G401 (cell line): ENCODE results near the gene CFDP1. TPM values are rescaled to one million over a fixed set of nuclear protein-coding genes. Genes with fewer than 3 reads are reported as not detected.

Source experiments
- DNase-seq: peaks from one replicate; pipeline ENCODE4 v3.0.0-alpha.2; 2015; ENCODE audit warnings: low spot score
- in situ Hi-C: cut with HindIII; loops from 2 replicates; pipeline ENCODE4 v1.10.0; 2016; ENCODE audit warnings: low sequenced_read_pairs, mixed read lengths
- total RNA-seq: library from RNA; depleted of rRNA; stranded (reverse); fragments of >200 nt; shearing (Covaris generic); gene quantifications from 2 replicates; pipeline ENCODE4 v1.2.3, GENCODE V29; 2014

CFDP1 gene
- total RNA-seq, 1 experiment from 2014 or later = 58.3 TPM

DNA sequence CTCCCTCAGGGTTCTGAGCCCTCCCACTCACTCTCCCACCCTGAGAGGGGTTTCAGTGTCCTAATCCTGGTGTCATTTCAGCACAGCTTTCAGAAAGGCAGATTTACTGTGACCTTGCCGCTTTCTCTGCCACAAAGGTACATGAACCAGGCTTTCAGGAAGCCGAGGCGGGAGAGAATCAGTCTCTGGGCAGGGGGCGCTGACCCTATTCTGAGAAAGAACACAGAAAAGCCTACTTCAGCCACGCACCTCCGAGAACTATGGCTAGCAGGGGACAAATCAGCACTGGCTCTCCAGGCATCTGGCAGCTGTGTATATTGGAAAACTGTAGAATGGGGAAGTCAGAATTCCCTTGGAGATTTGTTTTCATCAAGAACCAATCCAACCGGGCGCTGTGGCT lies 124.1 kb downstream of the CFDP1 start:
- DNase-seq = no peak
- in situ Hi-C loops = no loop called here

DNA sequence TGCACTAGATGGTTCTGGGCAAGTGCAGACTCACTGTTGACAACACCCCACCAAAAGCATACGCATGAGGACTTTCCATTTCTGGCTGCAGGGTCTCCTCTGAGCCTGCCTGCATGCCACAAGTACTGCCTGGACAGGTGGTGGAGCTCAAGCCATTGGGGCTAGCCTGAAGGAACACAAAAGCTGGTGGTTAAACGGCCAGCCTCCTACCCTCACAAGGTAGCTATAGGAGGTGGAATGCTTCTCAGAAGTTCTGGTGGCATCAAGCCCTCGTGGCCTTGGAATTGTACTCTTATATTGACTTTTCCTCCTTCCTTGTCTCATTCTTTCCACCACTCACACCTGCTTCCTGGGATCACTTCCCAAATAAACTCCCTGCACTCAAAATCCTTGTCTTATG lies 125.3 kb downstream of the CFDP1 start:
- in situ Hi-C loops = no loop called here
- DNase-seq = no peak

DNA sequence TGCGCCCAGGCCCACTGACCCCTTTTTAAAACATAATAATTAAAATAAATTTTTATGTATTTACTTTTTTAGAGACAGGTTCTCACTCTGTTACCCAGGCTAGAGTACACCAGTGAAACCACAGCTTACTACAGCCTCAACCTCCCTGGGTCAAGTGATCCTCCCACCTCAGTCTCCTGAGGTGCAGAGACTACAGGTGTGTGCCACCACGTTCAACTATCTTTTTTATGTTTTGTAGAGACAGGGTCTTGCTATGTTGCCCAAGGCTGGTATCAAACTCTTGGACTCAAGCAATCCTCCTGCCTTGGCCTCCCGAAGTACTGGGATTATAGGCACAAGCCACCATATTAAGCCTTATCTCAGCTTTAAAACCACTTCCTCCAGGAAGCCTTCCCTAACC lies 125.8 kb downstream of the CFDP1 start:
- in situ Hi-C loops = no loop called here

DNA sequence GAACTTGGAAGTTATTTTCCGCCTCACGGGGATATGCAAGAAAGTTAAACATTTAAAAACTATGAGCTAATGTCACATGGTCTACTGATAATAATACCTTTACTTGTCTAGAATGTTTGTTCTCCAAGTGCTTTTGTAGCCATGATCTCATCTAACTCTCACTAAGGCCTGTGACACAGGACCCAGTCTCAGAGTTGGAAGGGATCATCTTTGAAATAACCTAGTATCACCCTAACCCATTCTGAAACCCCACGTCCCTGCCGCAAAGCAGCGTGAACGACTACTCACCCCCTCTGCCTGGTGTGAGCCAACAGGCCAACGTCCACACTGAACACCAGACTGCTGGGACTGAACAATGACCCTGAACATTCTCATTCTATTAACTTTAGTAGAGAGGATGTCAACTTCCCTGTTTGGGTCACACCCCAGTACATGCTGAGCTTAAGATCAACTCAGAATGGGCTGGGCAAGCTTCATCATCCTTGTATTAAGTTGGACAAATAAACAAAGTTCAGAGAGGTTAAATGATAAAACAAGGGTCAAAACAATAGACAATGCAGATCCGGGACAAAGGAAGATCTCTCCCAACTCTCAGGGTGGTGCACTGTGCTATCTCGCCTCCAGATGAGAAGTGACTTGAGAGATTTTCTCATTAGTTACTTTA lies 127.1 kb downstream of the CFDP1 start:
- in situ Hi-C loops = no loop called here
- DNase-seq = no peak

More for the DNA sequence above, 125.8 kb downstream of the CFDP1 start:
- no peak for DNase-seq

DNA sequence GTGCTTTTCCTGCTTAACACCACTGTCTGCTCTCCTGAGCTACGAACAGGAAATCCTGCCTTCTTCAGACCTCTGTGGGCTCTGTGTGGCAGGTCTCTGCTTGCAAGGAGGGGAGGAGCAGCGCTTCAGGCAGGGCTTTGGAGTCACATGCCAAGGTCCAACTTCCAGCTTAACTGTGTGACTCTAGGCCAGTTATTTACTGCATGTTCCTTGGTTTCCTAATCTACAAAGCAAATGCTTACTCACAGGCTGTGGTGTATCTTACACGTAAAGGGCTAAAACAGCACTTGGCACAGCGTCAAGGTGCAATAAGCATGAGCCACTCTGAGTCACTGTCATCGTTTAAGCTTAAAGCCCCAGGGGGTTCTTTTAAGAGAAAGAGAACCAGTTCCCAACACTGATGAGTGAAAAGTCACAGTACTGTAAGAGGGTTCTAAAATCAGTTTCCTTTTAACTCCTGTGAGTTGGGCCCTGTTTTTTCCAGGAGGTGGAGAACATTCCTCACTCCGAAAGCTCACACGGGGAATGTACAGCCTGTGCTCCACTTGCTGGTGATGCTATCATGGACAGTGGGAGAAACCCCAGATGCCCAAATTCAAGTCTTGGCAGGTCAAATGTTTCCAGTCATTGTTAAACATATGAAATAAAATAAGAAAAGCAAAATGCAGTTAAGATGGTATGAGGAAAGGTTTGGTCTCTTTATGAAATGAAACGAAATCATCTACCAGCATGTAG lies 127.8 kb downstream of the CFDP1 start:
- in situ Hi-C loops = no loop called here
- peak; percentile 58 for DNase-seq

DNA sequence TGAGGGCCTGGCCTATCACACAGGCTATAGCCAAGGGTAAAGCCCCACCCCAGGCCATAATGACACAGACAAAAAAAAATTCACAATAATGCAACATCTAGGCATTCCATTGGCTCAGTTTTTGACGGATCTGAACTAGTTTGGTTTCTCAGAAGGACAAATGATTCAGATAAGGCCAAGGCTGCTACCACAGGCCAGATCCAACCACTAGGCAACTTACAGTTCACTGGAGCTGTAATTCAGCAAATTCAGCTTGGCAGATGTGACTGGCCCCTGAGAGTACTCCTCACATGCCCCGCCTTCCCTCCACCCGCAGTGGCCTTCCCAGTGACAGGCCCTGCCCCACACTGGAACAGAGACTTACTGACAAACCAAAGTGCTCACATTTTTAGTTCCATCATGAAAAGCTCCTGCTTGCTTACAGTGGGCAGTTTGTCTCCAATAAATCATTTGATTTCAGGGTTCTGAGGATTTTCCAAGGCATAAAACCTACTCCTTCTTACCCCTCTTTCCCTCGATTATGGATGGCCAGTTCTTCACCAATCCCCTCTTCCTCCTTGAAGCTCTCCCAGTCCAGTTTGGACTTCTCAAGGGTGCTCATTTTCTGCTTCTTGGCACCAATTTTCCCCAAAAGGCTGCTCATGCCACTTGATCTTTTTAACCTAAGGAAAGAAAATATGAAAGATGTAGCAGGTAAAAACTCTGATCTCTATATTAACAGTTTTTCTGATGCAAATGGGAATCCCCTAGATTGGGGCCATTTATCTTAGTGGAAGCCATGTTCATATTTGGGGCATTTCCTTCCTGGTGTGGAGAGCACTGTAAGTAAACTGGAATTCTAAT lies 128.6 kb downstream of the CFDP1 start:
- in situ Hi-C loops = no loop called here
- no peak for DNase-seq

DNA sequence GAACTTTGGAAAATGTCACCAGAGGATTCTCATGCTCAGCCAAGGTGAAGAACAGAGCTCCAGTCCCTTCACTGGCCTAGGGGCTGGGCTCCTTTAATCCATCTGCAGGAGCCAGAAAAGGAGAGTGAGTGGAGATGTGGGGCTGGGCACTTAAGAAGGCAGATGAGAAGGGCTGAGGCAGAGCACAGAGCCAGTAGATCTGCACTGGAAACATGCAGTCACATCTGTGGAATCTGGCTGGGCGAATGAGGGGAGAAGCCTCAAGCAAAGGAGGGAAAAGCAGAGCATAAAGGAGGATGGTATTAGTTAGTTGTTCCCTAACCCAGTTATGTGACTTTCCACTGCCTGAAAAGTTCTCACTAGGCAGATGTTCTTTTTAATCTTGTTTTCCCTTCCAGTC lies 131.5 kb downstream of the CFDP1 start:
- in situ Hi-C loops = no loop called here
- no peak for DNase-seq

DNA sequence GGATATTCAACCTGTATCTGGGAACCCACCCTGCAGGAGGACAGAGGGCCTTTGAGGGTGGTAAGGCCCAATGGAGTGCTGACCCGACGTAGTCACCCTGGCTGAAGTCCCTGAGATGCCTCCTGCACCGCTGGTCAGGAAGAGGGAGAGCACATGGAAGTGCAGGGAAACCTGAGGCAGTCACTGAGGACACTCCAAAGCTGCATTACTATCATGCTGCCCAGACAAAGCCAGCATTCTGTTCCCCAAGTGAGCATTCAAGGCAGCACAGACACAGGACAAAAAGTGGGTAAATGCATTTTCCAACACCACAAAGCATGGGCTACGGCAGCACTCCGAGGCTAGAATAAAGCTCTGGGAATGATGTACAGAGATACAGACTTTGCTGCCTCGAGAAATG lies 135.0 kb downstream of the CFDP1 start:
- in situ Hi-C loops = no loop called here
- no peak for DNase-seq

DNA sequence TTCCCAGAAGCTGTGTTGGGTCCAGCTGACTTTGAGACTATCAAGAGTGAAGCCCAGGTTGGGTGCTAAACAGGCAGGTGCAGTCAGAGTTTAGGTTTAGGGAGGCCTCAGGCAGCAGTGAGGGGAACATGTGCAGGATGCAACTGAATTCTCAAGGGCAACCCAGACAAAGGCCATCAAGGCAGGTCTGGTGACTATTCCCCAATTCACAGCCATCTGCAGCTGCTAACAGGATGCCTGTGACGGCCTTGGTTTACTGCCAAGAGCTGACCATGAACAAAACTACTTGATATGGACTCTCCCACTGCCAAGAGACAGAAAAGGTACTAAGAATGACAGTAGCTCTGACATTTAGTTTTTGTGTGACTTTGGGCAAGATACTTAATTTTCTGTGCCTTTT lies 136.7 kb downstream of the CFDP1 start:
- peak; percentile 52 for DNase-seq
- in situ Hi-C loops = no loop called here

DNA sequence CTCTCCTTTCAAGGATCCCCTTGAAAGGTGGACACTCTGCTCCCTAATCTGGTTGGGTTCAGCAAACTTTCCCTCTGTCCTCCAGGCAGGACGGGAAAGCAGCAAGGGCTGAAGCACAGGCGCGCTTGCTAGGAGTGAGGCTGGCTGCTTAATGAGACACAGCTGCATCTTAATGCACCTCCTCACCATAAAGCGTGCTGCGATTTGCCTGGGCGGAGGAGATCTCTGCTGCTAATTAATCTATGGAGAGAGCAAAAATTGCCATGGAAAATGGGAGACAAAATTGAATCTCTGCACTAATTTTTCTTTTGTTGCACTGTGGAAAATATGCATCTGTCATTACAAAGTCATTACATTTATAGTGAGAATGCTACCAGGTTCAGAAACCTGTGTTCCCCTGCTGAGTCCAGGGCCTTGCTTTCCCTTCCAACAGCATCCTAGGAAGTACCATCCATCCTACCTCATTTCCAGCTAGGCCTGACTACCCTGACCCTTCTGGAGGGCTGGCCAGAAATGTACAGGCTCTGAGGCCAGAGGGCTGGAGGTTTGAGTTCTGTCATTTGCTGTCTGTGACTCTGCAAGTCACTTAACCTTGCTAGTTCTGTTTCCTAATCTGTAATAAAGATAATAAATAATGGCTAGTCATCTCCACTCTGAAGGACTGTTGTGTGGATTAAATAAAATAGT lies 138.4 kb downstream of the CFDP1 start:
- DNase-seq = no peak

DNA sequence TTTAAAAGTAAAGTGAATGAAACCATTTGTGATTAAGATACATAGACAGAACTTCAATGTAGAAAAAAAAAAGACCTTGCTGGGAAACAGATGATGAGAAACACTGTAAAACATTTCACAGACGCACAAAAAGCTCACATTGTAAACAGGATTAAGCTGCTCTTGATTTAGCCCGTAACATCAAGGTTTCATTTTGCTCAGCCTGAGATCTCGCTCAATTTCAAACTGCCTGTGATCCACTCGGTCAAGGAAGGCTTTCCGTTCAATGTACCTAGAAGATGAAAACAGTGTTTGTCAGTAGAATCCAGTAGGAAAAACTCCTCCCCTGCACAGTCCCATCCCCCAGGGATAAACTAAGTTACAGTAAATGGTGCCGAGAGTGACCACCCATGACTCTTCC lies 139.5 kb downstream of the CFDP1 start:
- DNase-seq = no peak
- in situ Hi-C loops = no loop called here

More for the DNA sequence above, 138.4 kb downstream of the CFDP1 start:
- in situ Hi-C loops = no loop called here

DNA sequence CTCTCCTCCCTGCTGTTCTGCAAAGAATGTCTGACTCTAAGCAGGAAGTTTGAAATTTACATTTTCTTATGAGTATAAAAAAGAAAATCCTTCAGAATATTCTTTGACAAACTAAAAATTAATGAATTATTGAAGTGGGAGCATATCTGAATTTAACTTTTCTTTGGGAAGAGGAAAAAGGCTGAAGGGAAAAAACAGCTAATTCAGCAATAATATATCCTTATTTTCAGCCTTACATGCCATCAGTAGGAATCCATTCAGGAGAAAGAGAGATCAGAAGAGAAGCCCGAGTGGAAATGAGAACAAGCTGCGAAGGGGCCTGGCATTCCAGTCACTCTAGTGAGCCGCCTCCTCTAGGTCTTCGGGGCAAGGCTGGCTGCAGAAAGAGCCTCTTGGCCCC lies 140.1 kb downstream of the CFDP1 start:
- in situ Hi-C loops = no loop called here
- DNase-seq = no peak

DNA sequence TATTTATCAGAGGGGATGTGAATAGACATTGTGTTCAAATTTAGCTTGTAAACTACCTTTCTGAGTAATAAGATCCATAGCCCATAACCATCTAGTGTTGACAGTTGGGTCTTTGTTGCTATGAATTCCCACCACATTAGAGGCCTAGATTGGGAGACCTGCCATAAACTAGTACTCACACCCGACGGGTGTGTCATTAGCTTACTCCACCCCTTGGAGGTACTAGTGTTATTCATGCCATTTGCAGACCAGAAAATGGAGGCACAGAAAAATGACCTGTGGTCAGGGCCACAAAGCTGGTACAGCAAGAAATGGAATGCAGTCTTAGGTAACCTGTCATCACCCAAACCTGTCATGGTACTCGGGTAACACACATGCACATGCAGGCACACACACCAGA lies 140.6 kb downstream of the CFDP1 start:
- in situ Hi-C loops = no loop called here
- DNase-seq = no peak

DNA sequence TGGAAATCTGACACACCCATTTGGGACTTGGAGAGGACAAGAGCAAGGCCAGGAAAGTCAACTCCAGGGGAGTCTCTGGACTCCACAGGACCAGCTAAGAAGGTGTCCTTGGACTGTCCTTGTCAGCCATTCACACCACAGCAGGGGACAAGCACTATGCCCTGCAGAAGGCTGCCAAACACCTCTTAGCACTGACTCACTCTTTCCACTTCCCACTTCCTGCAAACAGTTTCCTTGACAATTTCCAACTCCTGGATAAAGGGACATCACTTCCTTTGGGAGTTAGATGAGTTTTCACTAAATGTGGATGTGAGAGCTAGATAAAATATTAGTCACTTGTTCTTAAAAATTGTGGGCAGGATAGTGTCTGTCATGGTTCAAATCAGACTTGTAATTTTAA lies 144.1 kb downstream of the CFDP1 start:
- in situ Hi-C loops = no loop called here
- DNase-seq = no peak

DNA sequence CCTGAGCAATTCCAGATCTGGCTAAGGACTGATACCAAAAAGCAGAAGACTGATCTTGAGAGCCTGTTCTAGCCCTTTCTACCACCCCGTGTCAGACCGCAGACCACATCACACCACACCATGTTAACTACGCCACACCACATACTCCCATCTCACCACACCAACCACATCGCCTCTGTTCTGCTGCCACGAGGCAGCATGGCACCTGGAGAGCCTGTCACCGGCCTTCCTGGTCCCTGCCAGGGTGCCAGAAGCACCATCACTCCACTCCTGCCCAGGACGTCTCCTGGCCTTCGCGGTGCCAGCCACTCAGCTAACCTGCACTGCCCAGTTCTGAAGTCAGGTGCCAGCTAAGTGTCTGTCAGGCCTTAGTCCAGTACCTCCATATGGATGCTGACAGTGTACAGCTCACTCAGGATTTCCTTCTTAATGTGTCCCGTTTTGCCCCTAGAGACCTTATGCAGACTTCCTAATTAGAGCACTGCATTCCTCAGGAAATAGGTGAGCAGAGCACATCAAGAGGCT lies 144.6 kb downstream of the CFDP1 start:
- peak; percentile 47 for DNase-seq
- in situ Hi-C loops = no loop called here

DNA sequence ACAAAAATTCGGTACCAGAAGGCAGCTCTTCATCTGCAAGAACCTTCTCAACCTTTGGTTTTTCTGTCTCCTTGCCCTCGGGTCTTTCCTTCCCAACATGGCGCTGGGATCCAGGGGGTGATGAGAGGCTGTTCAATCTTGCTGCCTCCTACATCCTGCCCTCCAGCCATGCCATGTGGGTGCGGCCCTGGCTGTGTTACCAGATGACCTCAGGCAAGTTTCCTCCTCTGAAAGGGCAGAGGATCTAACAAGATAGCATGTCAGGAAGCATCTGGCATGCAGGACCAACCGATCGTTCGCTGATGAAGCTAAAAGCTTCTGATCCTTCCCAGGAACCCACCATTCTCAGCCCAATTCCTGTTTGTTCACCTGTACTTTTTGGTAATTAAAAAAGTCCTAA lies 145.1 kb downstream of the CFDP1 start:
- in situ Hi-C loops = no loop called here
- DNase-seq = no peak

DNA sequence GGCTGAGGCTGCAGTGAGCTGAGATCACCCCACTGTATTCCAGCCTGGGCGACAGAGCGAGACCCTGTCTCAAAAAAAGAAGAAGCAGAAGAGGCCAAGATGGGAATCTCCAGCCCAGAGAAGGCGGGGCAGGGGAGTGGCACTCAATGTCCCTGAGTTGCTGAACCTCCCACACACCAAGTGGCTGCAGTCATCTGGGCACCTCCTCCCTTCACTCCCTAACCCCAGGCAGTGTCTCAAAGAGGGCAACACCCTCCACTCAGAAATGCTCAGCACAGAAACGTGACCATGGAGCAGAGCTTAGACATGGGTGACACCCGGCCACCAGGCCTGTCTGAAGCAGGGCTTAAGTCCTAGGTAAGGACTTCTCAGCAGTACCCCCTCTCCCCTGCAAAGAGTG lies 145.6 kb downstream of the CFDP1 start:
- in situ Hi-C loops = no loop called here
- DNase-seq = no peak

DNA sequence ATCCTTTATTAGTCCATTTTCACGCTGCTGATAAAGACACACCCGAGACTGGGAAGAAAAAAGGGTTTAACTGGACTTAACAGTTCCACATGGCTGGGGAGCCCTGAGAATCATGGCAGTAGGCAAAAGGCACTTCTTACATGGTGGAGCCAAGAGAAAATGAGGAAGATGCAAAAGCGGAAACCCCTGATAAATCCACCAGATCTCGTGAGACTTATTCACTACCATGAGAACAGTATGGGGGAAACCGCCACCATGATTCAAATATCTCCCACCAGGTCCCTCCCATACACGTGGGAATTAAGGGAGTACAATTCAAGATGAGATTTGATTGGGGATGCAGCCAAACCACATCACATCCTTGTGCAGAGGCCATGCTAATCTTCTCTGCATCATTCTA lies 146.9 kb downstream of the CFDP1 start:
- DNase-seq = no peak

DNA sequence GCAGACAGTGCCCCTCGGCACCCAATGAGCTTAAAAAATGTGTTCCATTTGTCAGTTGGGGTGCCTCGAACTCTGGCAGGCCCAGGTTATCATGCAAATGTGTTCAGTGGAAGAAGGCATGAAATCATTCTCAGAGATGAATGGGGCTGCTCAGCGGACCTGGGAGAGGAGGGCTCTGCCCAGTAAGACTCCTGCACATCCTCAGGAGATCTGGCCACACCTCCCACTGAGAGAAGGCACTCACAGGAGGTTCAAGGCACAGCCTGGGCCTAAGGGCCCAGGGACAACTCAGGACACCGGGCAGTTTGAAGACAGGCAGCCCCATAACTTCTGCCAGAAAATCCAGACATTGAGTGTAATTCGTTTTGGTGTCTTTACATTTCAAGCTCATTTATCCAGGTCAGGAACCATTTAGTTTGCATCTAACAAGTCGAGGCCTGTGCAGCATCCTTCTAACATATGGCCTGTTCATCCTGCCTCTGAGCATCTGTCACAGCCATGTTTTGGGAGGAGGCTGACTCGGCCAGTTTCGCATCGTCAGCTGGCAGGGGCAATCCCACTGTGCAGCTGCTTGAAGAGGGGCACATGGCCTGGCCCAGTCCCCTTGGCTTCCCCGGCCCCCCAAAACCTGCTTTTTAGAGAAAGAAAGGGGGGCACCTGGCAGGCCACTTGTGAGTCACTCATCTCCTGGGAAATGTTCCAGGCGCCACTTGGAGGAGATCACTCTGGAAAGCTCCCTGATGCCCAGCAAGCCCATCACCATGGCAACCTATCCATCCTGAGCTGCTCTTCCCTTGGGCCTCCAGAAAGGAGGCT lies 150.6 kb downstream of the CFDP1 start:
- in situ Hi-C loops = no loop called here
- peak; percentile 97 for DNase-seq

More for the DNA sequence above, 146.9 kb downstream of the CFDP1 start:
- in situ Hi-C loops = no loop called here
